MCF 10A (cell line): Measurements from ENCODE around the gene HSD3B7. TPM values are rescaled to one million over a fixed set of nuclear protein-coding genes. Genes with fewer than 3 reads are reported as not detected.
"Not testable (repeated sequence)": the region's sequence is repeated elsewhere in the genome, so short reads cannot be mapped to it uniquely, and the experiment has no call there.

Experiments used
- BruUV-seq: library from RNA; stranded (reverse); fragments of 400-500 nt; replicated peaks from 2 replicates; lab custom pipeline; 2021; lab: Mats Ljungman, UMichigan
- CTCF ChIA-PET: fragments of 300-600 bp; sonication (Branson Sonifier 250); formaldehyde crosslinking; extraction: SDS; loops from one replicate; lab custom pipeline; 2021; ENCODE audit warnings: antibody characterized with exemption, inconsistent platforms; lab: Yijun Ruan, JAX
- POLR2A ChIA-PET: fragments of 300-600, 350-650 bp; sonication (Branson Sonifier 250); formaldehyde crosslinking; extraction: SDS; loops from one replicate; lab custom pipeline; 2020; ENCODE audit warnings: antibody characterized with exemption, inconsistent platforms; lab: Yijun Ruan, JAX
- DNase-seq: peaks from one replicate; pipeline ENCODE4 v3.0.0-alpha.2; 2018; ENCODE audit not compliant: unreplicated experiment
- H3K27ac Mint-ChIP-seq: one replicate; pipeline ENCODE4 v1.8.0; 2022; ENCODE audit warnings: mild to moderate bottlenecking, low read depth, mixed read lengths; ENCODE audit not compliant: unreplicated experiment
- H3K27me3 Mint-ChIP-seq: one replicate; pipeline ENCODE4 v1.8.0; 2022; ENCODE audit warnings: mixed read lengths; ENCODE audit not compliant: insufficient read depth, unreplicated experiment
- H3K36me3 Mint-ChIP-seq: one replicate; pipeline ENCODE4 v1.8.0; 2022; ENCODE audit warnings: mild to moderate bottlenecking, moderate library complexity, mixed read lengths; ENCODE audit not compliant: insufficient read depth, unreplicated experiment
- H3K4me1 Mint-ChIP-seq: one replicate; pipeline ENCODE4 v1.8.0; 2022; ENCODE audit warnings: mixed read lengths; ENCODE audit not compliant: insufficient read depth, unreplicated experiment
- H3K4me3 Mint-ChIP-seq: one replicate; pipeline ENCODE4 v1.8.0; 2022; ENCODE audit warnings: mild to moderate bottlenecking, moderate library complexity, mixed read lengths; ENCODE audit not compliant: unreplicated experiment
- H3K9me3 Mint-ChIP-seq: one replicate; pipeline ENCODE4 v1.8.0; 2022; ENCODE audit warnings: mixed read lengths; ENCODE audit not compliant: unreplicated experiment
- intact Hi-C: fragments of 100-400 bp; cut with micrococcal nuclease; formaldehyde crosslinking; loops from 2 replicates; pipeline ENCODE4 v1.14.1; 2022
- total RNA-seq: library from RNA; stranded (reverse); gene quantifications from 2 replicates; pipeline ENCODE4 v1.2.3, GENCODE V29; 2022
- TF ChIP-seq, protein P1 (sequence below): fragments of 200-600 bp; IDR thresholded peaks from one replicate; pipeline ENCODE4 v1.8.0; 2022; ENCODE audit warnings: antibody characterized with exemption, mild to moderate bottlenecking; ENCODE audit not compliant: unreplicated experiment

Gene HSD3B7
- total RNA-seq, 1 experiment from 2014 or later = 5.0 TPM

DNA sequence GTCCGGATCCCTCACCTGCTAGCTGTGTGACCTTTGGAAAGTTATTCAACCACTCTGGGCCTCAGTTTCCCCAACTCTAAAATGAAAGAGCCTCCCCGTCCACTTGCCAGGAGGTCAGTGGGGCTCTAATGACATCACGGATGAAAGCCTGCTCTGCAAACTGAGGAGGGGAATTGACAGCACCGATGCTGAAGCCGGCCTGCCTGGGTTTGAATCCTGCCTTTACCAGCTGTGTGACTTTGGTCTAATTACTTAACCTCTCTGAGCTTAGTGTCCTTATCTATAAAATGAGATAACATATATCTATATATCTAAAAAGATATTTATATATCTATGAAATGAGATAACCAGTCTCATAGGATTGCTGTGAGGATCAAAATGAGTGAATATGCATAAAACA lies 23.5 kb downstream of the HSD3B7 start:
- Mint-ChIP-seq H3K36me3 (no peaks in the 10 kb centered on the region), H3K4me3 (no peak overlapping the region), H3K9me3 (no peaks in the 10 kb centered on the region), H3K4me1 (no peaks in the 10 kb centered on the region), H3K27ac (peak overlapping the region; percentile 63), H3K27me3 (peaks cover 40% of the 10 kb centered on the region)
- ChIA-PET POLR2A (no interaction called here), CTCF (no interaction called here)
- DNase-seq = no peak
- intact Hi-C loops = no loop called here
- TF ChIP-seq, protein P1, sequence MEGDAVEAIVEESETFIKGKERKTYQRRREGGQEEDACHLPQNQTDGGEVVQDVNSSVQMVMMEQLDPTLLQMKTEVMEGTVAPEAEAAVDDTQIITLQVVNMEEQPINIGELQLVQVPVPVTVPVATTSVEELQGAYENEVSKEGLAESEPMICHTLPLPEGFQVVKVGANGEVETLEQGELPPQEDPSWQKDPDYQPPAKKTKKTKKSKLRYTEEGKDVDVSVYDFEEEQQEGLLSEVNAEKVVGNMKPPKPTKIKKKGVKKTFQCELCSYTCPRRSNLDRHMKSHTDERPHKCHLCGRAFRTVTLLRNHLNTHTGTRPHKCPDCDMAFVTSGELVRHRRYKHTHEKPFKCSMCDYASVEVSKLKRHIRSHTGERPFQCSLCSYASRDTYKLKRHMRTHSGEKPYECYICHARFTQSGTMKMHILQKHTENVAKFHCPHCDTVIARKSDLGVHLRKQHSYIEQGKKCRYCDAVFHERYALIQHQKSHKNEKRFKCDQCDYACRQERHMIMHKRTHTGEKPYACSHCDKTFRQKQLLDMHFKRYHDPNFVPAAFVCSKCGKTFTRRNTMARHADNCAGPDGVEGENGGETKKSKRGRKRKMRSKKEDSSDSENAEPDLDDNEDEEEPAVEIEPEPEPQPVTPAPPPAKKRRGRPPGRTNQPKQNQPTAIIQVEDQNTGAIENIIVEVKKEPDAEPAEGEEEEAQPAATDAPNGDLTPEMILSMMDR = no peak
- no TSS peak for BruUV-seq

DNA sequence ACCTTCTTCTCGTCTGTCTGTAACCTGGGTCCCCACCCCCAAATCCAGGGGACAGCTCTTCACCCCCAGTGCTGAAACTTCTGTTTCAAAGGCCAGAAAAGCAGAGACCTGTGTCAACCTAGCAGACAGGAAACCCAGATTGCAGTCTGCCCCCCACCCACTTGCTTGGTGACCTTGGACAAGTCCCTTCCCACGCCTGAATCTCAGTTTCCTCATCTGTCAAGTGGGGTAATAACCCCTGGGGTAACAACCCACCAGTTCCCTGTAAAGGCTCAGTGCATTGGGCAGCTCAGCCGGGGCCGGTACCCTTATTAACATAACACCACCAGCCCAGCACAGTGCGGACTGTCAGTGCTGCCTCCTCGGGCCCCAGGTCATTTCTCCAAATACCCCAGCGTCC lies 24.1 kb downstream of the HSD3B7 start:
- peak overlapping the region; percentile 63 for H3K27ac Mint-ChIP-seq
- BruUV-seq = no TSS peak
- H3K36me3 Mint-ChIP-seq = no peaks in the 10 kb centered on the region
- H3K4me1 Mint-ChIP-seq = no peaks in the 10 kb centered on the region
- H3K4me3 Mint-ChIP-seq = no peak overlapping the region
- CTCF ChIA-PET = no interaction called here
- intact Hi-C loops = no loop called here
- peaks cover 42% of the 10 kb centered on the region for H3K27me3 Mint-ChIP-seq
- TF ChIP-seq, protein P1 = no peak
- POLR2A ChIA-PET = no interaction called here
- no peak for DNase-seq
- no peaks in the 10 kb centered on the region for H3K9me3 Mint-ChIP-seq

DNA sequence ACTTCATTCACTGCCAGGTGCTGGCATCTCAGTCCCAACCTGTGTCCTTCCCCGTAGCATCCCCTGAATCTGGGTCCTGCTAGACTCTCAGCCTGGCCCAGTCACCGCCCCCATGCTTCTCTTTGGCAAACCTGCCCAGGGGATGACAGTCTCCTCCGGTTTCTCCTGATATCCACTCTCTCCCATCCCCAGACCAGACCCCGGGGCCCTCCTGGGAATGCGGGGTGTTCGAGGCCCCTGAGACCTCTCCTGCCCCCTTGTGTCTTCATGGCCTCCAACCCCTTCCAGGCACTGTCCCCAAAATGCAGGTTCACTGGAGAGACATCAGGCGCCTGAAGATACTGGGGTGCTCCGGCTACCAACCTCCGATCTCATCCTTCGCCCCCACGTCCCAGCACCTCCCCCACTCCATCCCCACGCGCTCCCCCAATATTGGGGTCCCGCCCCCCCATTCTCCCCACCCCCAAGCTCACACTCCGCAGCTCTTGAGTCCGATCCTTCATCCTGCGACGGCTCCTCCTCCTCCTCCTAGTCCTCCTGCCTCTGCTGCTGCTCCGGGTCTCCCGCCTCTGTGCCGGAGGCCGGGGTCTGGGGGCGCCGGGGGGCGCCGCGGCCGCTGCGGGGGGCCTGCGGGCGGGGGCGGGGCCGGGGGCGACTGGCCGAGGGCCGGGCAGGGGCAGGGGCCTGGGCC lies 25.0 kb downstream of the HSD3B7 start:
- ChIA-PET POLR2A (no interaction called here), CTCF (no interaction called here)
- no peaks in the 10 kb centered on the region for H3K36me3 Mint-ChIP-seq
- no peaks in the 10 kb centered on the region for H3K4me1 Mint-ChIP-seq
- intact Hi-C loops = no loop called here
- DNase-seq = no peak
- no peak overlapping the region for H3K4me3 Mint-ChIP-seq
- peak overlapping the region; percentile 63 for H3K27ac Mint-ChIP-seq
- peaks cover 43% of the 10 kb centered on the region for H3K27me3 Mint-ChIP-seq
- H3K9me3 Mint-ChIP-seq = no peaks in the 10 kb centered on the region
- TF ChIP-seq, protein P1 = no peak
- BruUV-seq = no TSS peak

DNA sequence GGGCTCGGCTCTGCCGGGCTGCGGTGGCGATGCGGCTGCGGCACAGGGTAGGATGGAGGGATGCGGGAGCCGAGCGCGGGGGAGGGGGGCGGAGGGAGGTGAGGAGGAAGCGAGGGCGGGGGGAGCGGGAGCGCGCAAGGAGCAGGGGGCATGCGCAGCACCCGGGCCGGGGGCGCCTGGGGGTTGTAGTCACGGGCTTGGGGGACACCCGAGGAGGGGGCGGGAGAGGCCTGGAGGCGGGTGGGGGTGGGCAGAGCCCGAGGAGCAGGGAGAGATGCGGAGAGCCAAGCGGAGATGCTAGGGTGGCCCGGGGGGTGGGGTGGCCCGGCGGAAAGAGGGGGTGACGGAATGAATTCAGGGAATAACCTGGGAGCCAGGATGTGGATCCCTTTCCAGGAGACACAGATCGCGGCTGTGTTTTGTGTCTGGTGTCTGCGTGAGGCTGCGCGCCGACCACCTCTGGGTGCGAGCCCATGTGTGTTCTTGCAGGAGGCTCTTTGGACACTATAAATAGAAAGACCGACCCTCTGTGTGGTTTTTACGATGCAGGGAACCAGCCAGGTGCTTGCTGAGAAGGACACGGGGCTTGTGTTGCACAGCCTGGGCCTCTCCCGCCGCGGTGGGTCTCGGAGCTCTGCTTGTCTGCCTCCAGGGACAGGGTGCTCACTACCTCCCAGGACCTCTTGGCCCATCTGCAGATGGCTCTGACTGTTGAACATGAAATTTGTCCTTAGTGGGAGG lies 25.7 kb downstream of the HSD3B7 start, which contains the start of gene STX1B:
Gene STX1B (minus strand): TSS at position 54 of the 741 bp plus-strand sequence. CDS start 242 bp downstream, outside the sequence.
- Mint-ChIP-seq H3K9me3 (no peaks in the 10 kb centered on the region), H3K4me1 (no peaks in the 10 kb centered on the region), H3K4me3 (no peak within 1 kb of the TSS), H3K27me3 (peaks cover 43% of the 10 kb centered on the region), H3K36me3 (no peaks in the 10 kb centered on the region), H3K27ac (peak within 1 kb of the TSS; percentile 63)
- TF ChIP-seq, protein P1 = no peak
- ChIA-PET POLR2A (no interaction called here), CTCF (interaction anchor here (0.5 kb wide), 1 partner anchor 414 kb away, joined by 3 read pairs; no protein-coding TSS in a partner anchor)
- intact Hi-C loops = no loop called here
- DNase-seq = no peak
- no TSS peak for BruUV-seq

DNA sequence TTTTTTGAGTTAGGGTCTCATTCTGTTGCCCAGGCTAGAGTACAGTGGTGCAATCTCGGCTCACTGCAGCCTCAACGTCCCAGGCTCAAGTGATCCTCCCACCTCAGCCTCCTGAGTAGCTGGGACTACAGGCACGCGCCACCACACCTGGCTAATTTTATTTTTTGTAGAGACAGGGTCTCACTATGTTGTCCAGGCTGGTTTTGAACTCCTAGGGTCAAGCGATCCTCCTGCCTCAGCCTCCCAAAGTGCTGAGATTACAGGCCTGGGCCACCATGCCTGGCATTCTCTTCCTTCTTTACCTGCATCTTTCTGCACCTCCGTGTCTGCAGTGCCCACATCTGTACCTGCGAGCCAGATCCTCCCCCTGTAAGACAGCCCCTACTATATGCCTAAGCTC lies 26.8 kb downstream of the HSD3B7 start:
- peaks cover 43% of the 10 kb centered on the region for H3K27me3 Mint-ChIP-seq
- CTCF ChIA-PET, H3K36me3 Mint-ChIP-seq, H3K4me3 Mint-ChIP-seq, POLR2A ChIA-PET, BruUV-seq, H3K27ac Mint-ChIP-seq, H3K9me3 Mint-ChIP-seq, DNase-seq, intact Hi-C loops, H3K4me1 Mint-ChIP-seq: not testable (repeated sequence)

DNA sequence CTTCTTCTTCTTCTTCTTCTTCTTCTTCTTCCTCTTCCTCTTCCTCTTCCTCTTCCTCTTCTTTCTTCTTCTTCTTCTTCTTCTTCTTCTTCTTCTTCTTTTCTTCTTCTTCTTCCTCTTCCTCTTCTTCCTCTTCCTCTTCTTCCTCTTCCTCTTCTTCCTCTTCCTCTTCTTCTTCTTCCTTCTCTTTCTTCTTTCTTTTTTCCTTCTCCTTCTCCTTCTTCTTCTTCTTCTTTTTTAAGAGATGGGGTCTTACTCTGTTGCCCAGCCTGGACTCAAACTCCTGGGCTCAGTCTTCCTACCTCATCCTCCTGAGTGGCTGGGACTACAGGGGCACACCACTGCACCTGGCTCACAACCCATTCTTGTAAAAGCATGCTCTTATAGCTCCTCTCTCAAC lies 28.3 kb downstream of the HSD3B7 start:
- H3K27me3 Mint-ChIP-seq = peaks cover 43% of the 10 kb centered on the region
- BruUV-seq, POLR2A ChIA-PET, H3K4me3 Mint-ChIP-seq, H3K27ac Mint-ChIP-seq, H3K36me3 Mint-ChIP-seq, intact Hi-C loops, H3K9me3 Mint-ChIP-seq, DNase-seq, H3K4me1 Mint-ChIP-seq, CTCF ChIA-PET: not testable (repeated sequence)
